A549 (cell line): ENCODE measurements around the gene RPL7L1. TPM values are rescaled to one million over a fixed set of nuclear protein-coding genes. Genes with fewer than 3 reads are reported as not detected.

Experiments
- ATAC-seq, 2 experiments: fragments of 200-7000 bp in 1 of 2; fragments of >200 bp in 1 of 2; cut with Nextera tagmentation in 1 of 2; cut with Tn5 transposase in 1 of 2; 3 replicates each; pipeline versions ENCODE4 v1.8.0 to v1.9.1; 2018 to 2020; ENCODE audit warnings: mild to moderate bottlenecking in 1 of 2, moderate library complexity in 1 of 2
- CTCF ChIA-PET: fragments of 300-600 bp; sonication (Branson Sonifier 250); formaldehyde crosslinking; extraction: SDS; loops from one replicate; lab custom pipeline; 2021; ENCODE audit warnings: antibody characterized with exemption, inconsistent platforms; lab: Yijun Ruan, JAX
- POLR2A ChIA-PET: fragments of 350-600 bp; formaldehyde crosslinking; extraction: SDS; loops from one replicate; lab custom pipeline; 2021; ENCODE audit warnings: antibody characterized with exemption, inconsistent platforms; lab: Yijun Ruan, JAX
- DNase-seq, 2 experiments: peaks; one replicate each; pipeline versions ENCODE4 v3.0.0 to v3.0.0-alpha.2; 2011 to 2016; ENCODE audit warnings: low read depth in 1 of 2, low spot score in 1 of 2
- FAIRE-seq: peaks from 2 replicates; lab custom pipeline; 2011; peaks lifted over from hg19 to GRCh38; lab: Jason Lieb, UNC
- H3K27ac ChIP-seq, 2 experiments: fragments of >200 bp; sonication (Bioruptor Twin); formaldehyde crosslinking; 3 replicates each; pipeline ENCODE4 v1.5.1; 2016 to 2017
- H3K4me1 ChIP-seq: fragments of >200 bp; sonication (Bioruptor Twin); formaldehyde crosslinking; 3 replicates; pipeline ENCODE4 v1.6.1; 2016
- H3K4me2 ChIP-seq: fragments of >200 bp; sonication (Bioruptor Twin); formaldehyde crosslinking; 3 replicates; pipeline ENCODE4 v1.6.1; 2016
- H3K4me3 ChIP-seq: fragments of >200 bp; sonication (Bioruptor Twin); formaldehyde crosslinking; 3 replicates; pipeline ENCODE4 v1.5.1; 2016
- H3K9me3 ChIP-seq: fragments of >200 bp; sonication (Bioruptor Twin); formaldehyde crosslinking; 3 replicates; pipeline ENCODE4 v1.6.1; 2016
- BCL3 ChIP-seq: fragments of >200 bp; sonication (Bioruptor Twin); formaldehyde crosslinking; IDR thresholded peaks from 3 replicates; pipeline ENCODE4 v1.6.1; 2016
- BHLHE40 ChIP-seq: IDR thresholded peaks from 2 replicates; pipeline ENCODE4 v1.6.1; 2012; ENCODE audit warnings: low read depth, low read length, inconsistent platforms
- CEBPB ChIP-seq, 2 experiments: fragments of >200 bp in 1 of 2; sonication (Bioruptor Twin) in 1 of 2; formaldehyde crosslinking in 1 of 2; IDR thresholded peaks; 2 replicates each; pipeline ENCODE4 v1.6.1; 2012 to 2016
- E2F6 ChIP-seq: IDR thresholded peaks from 2 replicates; pipeline ENCODE4 v1.6.1; 2012; ENCODE audit warnings: low read depth, borderline replicate concordance
- EHF ChIP-seq: fragments of 250-450 bp; sonication (Bioruptor Pico); IDR thresholded peaks from 2 replicates; pipeline ENCODE4 v1.5.0; 2020; ENCODE audit warnings: mild to moderate bottlenecking
- EP300 ChIP-seq, 2 experiments: fragments of >200 bp; sonication (Bioruptor Twin); formaldehyde crosslinking; IDR thresholded peaks; 2 replicates in 1 of 2; 3 replicates in 1 of 2; pipeline ENCODE4 v1.6.1; 2016 to 2017
- FOSL2 ChIP-seq, 2 experiments: fragments of 450-650 bp in 1 of 2; fragments of >200 bp in 1 of 2; sonication (Bioruptor Twin) in 1 of 2; formaldehyde crosslinking; IDR thresholded peaks; 2 replicates each; pipeline versions ENCODE4 v1.5.0 to v1.6.1; 2016 to 2020; ENCODE audit warnings: mild to moderate bottlenecking in 1 of 2, moderate library complexity in 1 of 2
- HOXB13 ChIP-seq: fragments of 250-450 bp; sonication (Bioruptor Pico); IDR thresholded peaks from 2 replicates; pipeline ENCODE4 v1.5.0; 2020; ENCODE audit warnings: low read depth, mild to moderate bottlenecking, moderate library complexity
- HOXB5 ChIP-seq: fragments of 250-450 bp; sonication (Bioruptor Pico); IDR thresholded peaks from 2 replicates; pipeline ENCODE4 v1.5.0; 2020; ENCODE audit warnings: mild to moderate bottlenecking, moderate library complexity
- JUN ChIP-seq, 2 experiments: fragments of >200 bp; sonication (Bioruptor Twin); formaldehyde crosslinking; IDR thresholded peaks; 2 replicates in 1 of 2; 3 replicates in 1 of 2; pipeline ENCODE4 v1.6.1; 2016 to 2017
- JUNB ChIP-seq: fragments of >200 bp; sonication (Bioruptor Twin); formaldehyde crosslinking; IDR thresholded peaks from 2 replicates; pipeline ENCODE4 v1.6.1; 2016
- KDM1A ChIP-seq: fragments of 200-600 bp; sonication (generic); IDR thresholded peaks from 2 replicates; pipeline ENCODE4 v1.6.1; 2016; ENCODE audit warnings: low read depth, mild to moderate bottlenecking
- KDM5A ChIP-seq: fragments of 200-600 bp; sonication (generic); IDR thresholded peaks from 2 replicates; pipeline ENCODE4 v1.6.1; 2016; ENCODE audit warnings: antibody characterized with exemption, mild to moderate bottlenecking
- MAX ChIP-seq: IDR thresholded peaks from 2 replicates; pipeline ENCODE4 v1.6.1; 2012
- MYC ChIP-seq: IDR thresholded peaks from 2 replicates; pipeline ENCODE4 v1.6.1; 2012; ENCODE audit warnings: mild to moderate bottlenecking, inconsistent platforms, low read length, improper control_type of control experiment, borderline replicate concordance
- PBX3 ChIP-seq: IDR thresholded peaks from 2 replicates; pipeline ENCODE4 v1.6.1; 2012
- POLR2A ChIP-seq: IDR thresholded peaks from 2 replicates; pipeline ENCODE4 v1.6.1; 2012; ENCODE audit warnings: mild to moderate bottlenecking, low read length
- RAD21 ChIP-seq, 2 experiments: fragments of >200 bp in 1 of 2; sonication (Bioruptor Twin) in 1 of 2; formaldehyde crosslinking in 1 of 2; IDR thresholded peaks in 1 of 2; conservative IDR thresholded peaks in 1 of 2; 2 replicates in 1 of 2; 3 replicates in 1 of 2; pipeline ENCODE4 v1.6.1; 2012 to 2018; ENCODE audit warnings: inconsistent platforms in 1 of 2
- RCOR1 ChIP-seq: fragments of 150-350 bp; IDR thresholded peaks from 2 replicates; pipeline ENCODE4 v1.6.1; 2014; ENCODE audit warnings: antibody characterized with exemption, low read length, low read depth
- RFX5 ChIP-seq: fragments of 450-650 bp; IDR thresholded peaks from 2 replicates; pipeline ENCODE4 v1.7.1; 2014; ENCODE audit warnings: antibody characterized with exemption, mild to moderate bottlenecking, moderate library complexity
- SMC3 ChIP-seq: fragments of >200 bp; sonication (Bioruptor Twin); formaldehyde crosslinking; IDR thresholded peaks from 3 replicates; pipeline ENCODE4 v1.6.1; 2018; ENCODE audit warnings: inconsistent platforms
- SREBF2 ChIP-seq: fragments of 450-650 bp; IDR thresholded peaks from 2 replicates; pipeline ENCODE4 v1.6.1; 2014; ENCODE audit warnings: mild to moderate bottlenecking, moderate library complexity
- TFCP2L1 ChIP-seq: fragments of 250-450 bp; sonication (Bioruptor Pico); IDR thresholded peaks from 2 replicates; pipeline ENCODE4 v1.5.0; 2021; ENCODE audit warnings: mild to moderate bottlenecking
- USF2 ChIP-seq: fragments of 450-650 bp; IDR thresholded peaks from 2 replicates; pipeline ENCODE4 v1.6.1; 2014; ENCODE audit warnings: antibody characterized with exemption
- WGBS: methylation state at CpG from one replicate; pipeline ENCODE4 v1.1.6; 2017; ENCODE audit errors: missing lambda C conversion rate; 5-methylcytosine and 5-hydroxymethylcytosine counted together
- polyA plus RNA-seq, 4 experiments: library from polyadenylated mRNA; depleted of rRNA in 3 of 4; stranded (reverse); fragments of >200 nt; fragmentation: RNase III in 1 of 4; extraction: RNeasy Plus Mini Kit Qiagen cat#74134 plus additional on column Dnase treatment in 1 of 4; gene quantifications; 2 replicates in 3 of 4; 3 replicates in 1 of 4; pipeline ENCODE4 v1.2.3, GENCODE V29; 2011 to 2017

Gene RPL7L1
- polyA plus RNA-seq, 2 of the 4 experiments (the other 2 are of a cell fraction), result 46.4 to 84.1 TPM

DNA sequence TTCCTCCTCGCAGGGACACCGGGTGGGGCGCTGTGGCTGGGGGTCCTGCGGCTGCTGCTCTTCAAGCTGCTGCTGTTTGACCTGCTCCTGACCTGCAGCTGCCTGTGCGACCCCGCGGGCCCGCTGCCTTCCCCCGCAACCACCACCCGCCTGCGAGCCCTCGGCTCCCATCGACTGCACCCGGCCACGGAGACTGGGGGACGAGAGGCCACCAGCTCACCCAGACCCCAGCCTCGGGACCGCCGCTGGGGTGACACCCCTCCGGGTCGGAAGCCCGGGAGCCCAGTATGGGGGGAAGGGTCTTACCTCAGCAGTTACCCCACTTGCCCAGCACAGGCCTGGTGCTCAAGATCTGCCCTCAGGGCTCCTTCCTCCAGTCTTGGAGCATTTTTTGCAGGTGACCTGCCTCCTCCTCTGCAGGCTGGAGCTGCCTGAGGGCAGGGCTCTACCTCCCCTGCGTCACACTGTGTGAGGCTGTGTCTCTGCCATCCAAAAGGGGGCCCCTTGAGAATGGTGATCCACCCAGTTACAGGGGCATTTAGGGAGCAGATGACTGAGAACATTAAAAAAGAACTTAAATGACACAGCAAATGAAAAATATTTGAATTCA, 45.9 kb downstream of the RPL7L1 start:
- CTCF ChIA-PET, result interaction anchor here (0.6 to 2.6 kb wide), 2 partner anchors 24 to 313 kb away, joined by 3 to 11 read pairs; no protein-coding TSS in a partner anchor

DNA sequence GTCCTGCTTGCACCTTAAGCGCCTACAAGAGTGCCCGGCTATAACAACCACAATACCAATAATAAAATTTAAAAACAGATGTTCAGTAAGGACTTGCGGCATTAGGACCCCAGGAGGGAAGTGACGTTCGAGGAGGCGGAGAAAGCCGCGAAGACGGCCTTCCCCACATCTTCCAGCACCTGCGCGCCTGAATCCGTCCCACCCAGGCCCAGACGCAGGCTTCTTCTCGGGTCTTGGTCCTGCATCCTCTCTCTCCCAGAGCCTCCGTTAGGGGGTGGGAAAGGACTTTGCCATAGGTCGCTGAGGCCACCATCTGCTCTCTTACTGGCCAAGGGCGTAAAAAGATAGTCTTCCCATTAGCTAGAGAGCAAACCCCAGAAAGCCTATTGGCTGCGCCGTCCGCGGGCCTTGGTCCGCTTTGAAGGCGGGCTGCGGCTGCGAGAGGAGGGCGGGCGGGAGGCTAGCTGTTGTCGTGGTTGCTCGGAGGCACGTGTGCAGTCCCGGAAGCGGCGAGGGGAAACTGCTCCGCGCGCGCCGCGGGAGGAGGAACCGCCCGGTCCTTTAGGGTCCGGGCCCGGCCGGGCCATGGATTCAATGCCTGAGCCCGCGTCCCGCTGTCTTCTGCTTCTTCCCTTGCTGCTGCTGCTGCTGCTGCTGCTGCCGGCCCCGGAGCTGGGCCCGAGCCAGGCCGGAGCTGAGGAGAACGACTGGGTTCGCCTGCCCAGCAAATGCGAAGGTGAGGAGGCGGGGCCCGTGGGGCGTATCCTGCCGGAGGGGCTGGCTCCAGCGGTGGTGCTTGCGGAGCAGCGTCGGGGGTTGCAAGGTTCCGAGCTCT, 49.8 kb downstream of the RPL7L1 start, which contains the start of gene CNPY3:
Gene CNPY3 (plus strand): TSS at position 495 of the 835 bp plus-strand sequence. CDS start 91 bp downstream, at position 586.
- no peaks in the 10 kb centered on the region for H3K9me3 ChIP-seq
- WGBS, result 1% methylated on average over 27 of the region's 63 CpGs
- TF ChIP-seq HOXB13, result 0 out of 2 replicates have a peak, but pooled peaks have one; percentile 41
- TF ChIP-seq TFCP2L1 (CRISPR knock-in tag), result no peak
- peak; percentile 51 for TF ChIP-seq POLR2A
- no peak for TF ChIP-seq RAD21 (conservative IDR thresholded peaks at IDR 0.05 in 1 of 2, IDR thresholded peaks at IDR 0.05 in 1 of 2)
- TF ChIP-seq MYC, result peak; percentile 86; the same call in 1 of the 2 replicates
- TF ChIP-seq JUN (IDR thresholded peaks at IDR 0.05), result peak; percentile 45 to 49; a peak in 3 of 5 replicates
- TF ChIP-seq RFX5, result peak; percentile 84
- peak; percentile 74 for TF ChIP-seq HOXB5 (CRISPR knock-in tag)
- TF ChIP-seq KDM5A, result no peak
- peak; percentile 98 for TF ChIP-seq MAX
- TF ChIP-seq SREBF2, result no peak
- TF ChIP-seq JUNB, result no peak
- peak; percentile 81 for TF ChIP-seq PBX3
- TF ChIP-seq BCL3, result peak; percentile 26; the same call in 1 of the 3 replicates
- TF ChIP-seq KDM1A, result no peak
- peak; percentile 13; the same call in 1 of the 2 replicates for TF ChIP-seq BHLHE40
- TF ChIP-seq USF2, result peak; percentile 81
- TF ChIP-seq E2F6, result peak; percentile 94
- peak; percentile 97 for ATAC-seq
- FAIRE-seq, result no peak
- H3K27ac ChIP-seq, result peak within 1 kb of the TSS; percentile 84 to 97
- ChIA-PET CTCF (interaction anchor here (1.0 to 3.0 kb wide), 6 partner anchors 12 to 215 kb away, joined by 3 to 14 read pairs (median 3); no protein-coding TSS in a partner anchor), POLR2A (interaction anchor here (0.6 to 2.5 kb wide), 13 partner anchors 8 to 589 kb away, joined by 3 to 13 read pairs (median 4); partner anchors contain the start of genes CUL7, PEX6, PPP2R5D and RRP36)
- peak within 1 kb of the TSS; percentile 77 for H3K4me2 ChIP-seq
- H3K4me1 ChIP-seq, result peaks cover 11% of the 10 kb centered on the region; the same call in 2 of the 3 replicates
- H3K4me3 ChIP-seq, result peak within 1 kb of the TSS; percentile 62
- DNase-seq, result peak; percentile 88 to 98

More for the DNA sequence above, 45.9 kb downstream of the RPL7L1 start:
- FAIRE-seq (no peak), DNase-seq (no peak), ATAC-seq (no peak)
- peaks cover 3% of the 10 kb centered on the region; the same call in 2 of the 3 replicates for H3K4me1 ChIP-seq
- 78% methylated on average over 9 of the region's 23 CpGs for WGBS
- no peaks in the 10 kb centered on the region for H3K9me3 ChIP-seq
- H3K4me2 ChIP-seq, result no peak overlapping the region
- no peak overlapping the region for H3K27ac ChIP-seq
- TF ChIP-seq KDM1A (no peak), E2F6 (no peak), FOSL2 (IDR thresholded peaks at IDR 0.05) (no peak), FOSL2 (CRISPR knock-in tag; IDR thresholded peaks at IDR 0.05) (no peak), EHF (CRISPR knock-in tag) (no peak), EP300 (IDR thresholded peaks at IDR 0.05) (no peak), RCOR1 (no peak), TFCP2L1 (CRISPR knock-in tag) (no peak), BHLHE40 (no peak), CEBPB (IDR thresholded peaks at IDR 0.05) (no peak), SMC3 (no peak), BCL3 (no peak)
- POLR2A ChIA-PET, result no interaction called here
- H3K4me3 ChIP-seq, result no peak overlapping the region
